ENCODE data around the gene USP44.

The USP44 gene

GRCh38 chr12:95533985-95534384 is 17.3 kb downstream of the USP44 start:
- Histone ChIP-seq H3K27me3 (ENCODE audit: insufficient read depth, low read depth) (no peaks in the 10 kb centered on the region), H3K36me3 (ENCODE audit: insufficient read depth) (no peaks in the 10 kb centered on the region), H3K4me1 (ENCODE audit: low read depth, poor library complexity, severe bottlenecking) (no peaks in the 10 kb centered on the region), H3K9ac (no peak overlapping the region), H3K4me3 (IDR thresholded peaks at IDR 0.05; ENCODE audit: insufficient read depth, low read depth, low read length) (no peak overlapping the region), H2AFZ (ENCODE audit: low read depth) (no peak overlapping the region), H3K27ac (no peak overlapping the region), H3K79me2 (ENCODE audit: insufficient read depth, low read depth) (no peaks in the 10 kb centered on the region), H3K4me2 (no peak overlapping the region), H4K20me1 (ENCODE audit: insufficient read depth) (no peaks in the 10 kb centered on the region)
- TF ChIP-seq CTCF (conservative IDR thresholded peaks at IDR 0.05; ENCODE audit: low read depth, low read length), result no peak

DNA sequence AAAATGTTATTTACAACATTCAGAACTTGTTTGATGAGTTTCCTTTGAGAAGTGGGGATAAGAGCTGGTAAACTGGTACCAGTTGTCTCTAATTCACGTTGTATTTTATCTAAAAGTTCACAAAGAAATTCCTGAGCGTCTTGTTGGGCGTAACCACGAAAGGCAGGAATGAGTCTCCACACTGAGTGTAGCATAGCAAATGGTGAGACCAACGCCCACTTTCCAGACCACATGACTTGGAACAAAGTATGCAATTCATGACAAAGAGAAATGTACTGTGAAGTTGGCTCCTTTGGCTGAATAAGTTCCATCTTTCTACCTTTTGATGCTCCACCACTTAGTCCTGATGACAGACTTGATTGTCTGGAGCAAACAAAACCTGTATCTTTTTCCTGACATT is 18.4 kb downstream of the USP44 start:
- no peaks in the 10 kb centered on the region for H3K79me2 ChIP-seq (ENCODE audit: insufficient read depth, low read depth)
- no peak overlapping the region for H3K9ac ChIP-seq
- no peak overlapping the region for H2AFZ ChIP-seq (ENCODE audit: low read depth)

GRCh38 chr12:95529693-95530225 is 21.5 kb downstream of the USP44 start:
- Histone ChIP-seq H3K36me3 (ENCODE audit: insufficient read depth) (no peaks in the 10 kb centered on the region), H3K4me1 (ENCODE audit: low read depth, poor library complexity, severe bottlenecking) (no peaks in the 10 kb centered on the region), H3K27me3 (ENCODE audit: insufficient read depth, low read depth) (no peaks in the 10 kb centered on the region), H3K27ac (no peak overlapping the region), H3K4me2 (no peak overlapping the region), H4K20me1 (ENCODE audit: insufficient read depth) (no peaks in the 10 kb centered on the region), H3K79me2 (ENCODE audit: insufficient read depth, low read depth) (no peaks in the 10 kb centered on the region), H2AFZ (ENCODE audit: low read depth) (no peak overlapping the region), H3K9ac (no peak overlapping the region), H3K4me3 (IDR thresholded peaks at IDR 0.05; ENCODE audit: insufficient read depth, low read depth, low read length) (no peak overlapping the region)
- no peak for TF ChIP-seq CTCF (conservative IDR thresholded peaks at IDR 0.05; ENCODE audit: low read depth, low read length)

More for the DNA sequence above, 18.4 kb downstream of the USP44 start:
- TF ChIP-seq CTCF (conservative IDR thresholded peaks at IDR 0.05; ENCODE audit: low read depth, low read length), result no peak
- Histone ChIP-seq H3K4me3 (IDR thresholded peaks at IDR 0.05; ENCODE audit: insufficient read depth, low read depth, low read length) (no peak overlapping the region), H4K20me1 (ENCODE audit: insufficient read depth) (no peaks in the 10 kb centered on the region), H3K27ac (no peak overlapping the region), H3K4me2 (no peak overlapping the region), H3K36me3 (ENCODE audit: insufficient read depth) (no peaks in the 10 kb centered on the region), H3K27me3 (ENCODE audit: insufficient read depth, low read depth) (no peaks in the 10 kb centered on the region), H3K4me1 (ENCODE audit: low read depth, poor library complexity, severe bottlenecking) (no peaks in the 10 kb centered on the region)

- no peaks in the 10 kb centered on the region for H3K27me3 ChIP-seq (ENCODE audit: insufficient read depth, low read depth)
- no peak for TF ChIP-seq CTCF (conservative IDR thresholded peaks at IDR 0.05; ENCODE audit: low read depth, low read length)
- H4K20me1 ChIP-seq (ENCODE audit: insufficient read depth), result no peaks in the 10 kb centered on the region
- H3K4me2 ChIP-seq, result no peak overlapping the region
- H3K36me3 ChIP-seq (ENCODE audit: insufficient read depth), result no peaks in the 10 kb centered on the region
- no peaks in the 10 kb centered on the region for H3K4me1 ChIP-seq (ENCODE audit: low read depth, poor library complexity, severe bottlenecking)
- no peak overlapping the region for H3K4me3 ChIP-seq (IDR thresholded peaks at IDR 0.05; ENCODE audit: insufficient read depth, low read depth, low read length)
- H3K79me2 ChIP-seq (ENCODE audit: insufficient read depth, low read depth), result no peaks in the 10 kb centered on the region
- no peak overlapping the region for H3K27ac ChIP-seq
- no peak overlapping the region for H2AFZ ChIP-seq (ENCODE audit: low read depth)
- no peak overlapping the region for H3K9ac ChIP-seq
These were observed 22.8 kb downstream of the USP44 start for GRCh38 chr12:95528431-95528830.
